ENCODE data around the gene RNF220.

RNF220 gene

DNA sequence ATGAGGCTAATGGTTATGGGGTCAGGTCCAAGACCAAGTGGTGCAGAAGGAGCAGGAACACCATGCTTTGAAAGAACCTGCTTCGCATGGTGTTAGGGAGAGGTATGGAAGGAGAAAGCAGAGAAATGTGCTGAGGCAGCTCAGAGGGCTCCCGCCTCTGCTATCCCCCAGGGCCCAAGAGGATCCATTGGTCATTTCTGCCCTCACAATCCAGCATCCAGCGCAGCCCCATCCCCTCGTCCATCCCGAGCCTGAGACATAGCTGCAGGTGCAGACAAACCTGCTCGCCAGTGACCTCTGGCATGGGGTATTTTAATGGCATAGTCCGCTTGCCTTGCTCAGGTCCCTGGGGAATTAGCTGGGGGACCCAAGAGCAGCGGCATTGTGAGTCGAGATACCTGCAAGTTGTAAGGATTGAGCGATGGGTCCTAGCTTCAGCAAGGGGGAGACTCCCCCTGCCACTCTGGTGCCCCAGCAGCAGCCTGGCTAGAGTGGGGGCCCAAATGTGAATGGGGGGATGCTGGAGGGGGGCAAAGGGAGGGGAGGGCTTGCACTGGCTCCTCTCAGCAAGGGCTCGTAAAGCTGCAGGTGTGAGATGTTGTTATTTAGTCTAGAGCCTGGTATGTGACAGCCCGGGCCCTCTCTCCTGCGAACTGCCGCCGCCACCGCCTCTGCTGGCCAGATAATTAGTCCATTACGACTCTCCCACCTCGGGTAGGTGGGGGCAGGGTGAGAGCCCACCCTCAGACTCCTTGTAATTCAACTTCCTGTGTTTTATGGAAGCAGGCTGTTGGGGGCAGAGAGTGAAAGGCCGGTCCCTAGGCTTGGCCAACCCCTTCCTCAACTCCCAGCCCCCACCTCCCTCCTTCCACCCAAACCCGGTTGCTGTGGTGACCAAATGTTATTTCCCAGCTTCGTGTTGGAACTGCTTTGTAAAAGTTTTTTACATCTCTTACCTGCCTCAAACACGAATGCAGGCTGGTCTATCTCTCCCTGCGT, 118.8 kb downstream of the RNF220 start:
- no peak for DNase-seq (ENCODE audit: low spot score)

DNA sequence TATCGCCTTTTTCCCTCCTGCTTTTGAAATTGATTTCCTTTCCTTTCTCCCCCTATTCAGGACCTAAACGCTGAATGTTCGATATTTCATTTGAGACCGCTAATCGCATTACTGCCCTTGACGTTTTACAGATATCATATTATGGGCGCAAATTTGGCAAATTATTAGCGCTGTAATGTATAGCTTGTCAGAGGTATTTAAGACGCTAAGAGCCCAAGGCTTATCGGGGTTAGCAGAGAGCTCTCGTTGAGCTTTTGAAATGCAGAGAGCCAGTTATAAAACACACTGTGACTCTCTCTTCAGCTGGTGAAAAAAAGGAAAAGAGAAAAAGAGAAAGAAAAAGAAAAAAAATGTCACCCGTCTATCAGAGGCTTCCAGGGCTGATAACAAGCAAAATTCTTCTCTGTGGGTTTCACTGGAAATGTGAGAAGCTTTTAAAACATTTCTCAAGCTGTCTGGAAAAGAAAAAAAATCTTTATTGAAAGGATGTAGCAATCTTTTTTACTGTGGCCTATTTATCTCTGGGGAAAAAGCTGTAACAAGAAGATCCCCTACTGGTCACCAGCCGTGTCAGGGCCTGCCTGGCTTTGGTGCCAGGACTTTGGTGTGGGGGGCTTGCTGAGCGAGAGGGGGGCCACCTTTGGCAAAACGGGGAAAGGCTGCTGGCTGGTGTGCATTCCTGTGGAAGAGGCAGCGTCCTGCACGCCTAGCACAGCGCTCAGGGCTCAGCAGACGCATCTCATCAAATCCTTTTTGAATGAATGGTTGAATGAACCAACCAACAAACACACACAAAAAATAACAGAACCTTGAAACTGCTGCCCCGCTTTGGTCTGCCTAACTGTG, 119.8 kb downstream of the RNF220 start:
- DNase-seq (ENCODE audit: low spot score) = no peak

DNA sequence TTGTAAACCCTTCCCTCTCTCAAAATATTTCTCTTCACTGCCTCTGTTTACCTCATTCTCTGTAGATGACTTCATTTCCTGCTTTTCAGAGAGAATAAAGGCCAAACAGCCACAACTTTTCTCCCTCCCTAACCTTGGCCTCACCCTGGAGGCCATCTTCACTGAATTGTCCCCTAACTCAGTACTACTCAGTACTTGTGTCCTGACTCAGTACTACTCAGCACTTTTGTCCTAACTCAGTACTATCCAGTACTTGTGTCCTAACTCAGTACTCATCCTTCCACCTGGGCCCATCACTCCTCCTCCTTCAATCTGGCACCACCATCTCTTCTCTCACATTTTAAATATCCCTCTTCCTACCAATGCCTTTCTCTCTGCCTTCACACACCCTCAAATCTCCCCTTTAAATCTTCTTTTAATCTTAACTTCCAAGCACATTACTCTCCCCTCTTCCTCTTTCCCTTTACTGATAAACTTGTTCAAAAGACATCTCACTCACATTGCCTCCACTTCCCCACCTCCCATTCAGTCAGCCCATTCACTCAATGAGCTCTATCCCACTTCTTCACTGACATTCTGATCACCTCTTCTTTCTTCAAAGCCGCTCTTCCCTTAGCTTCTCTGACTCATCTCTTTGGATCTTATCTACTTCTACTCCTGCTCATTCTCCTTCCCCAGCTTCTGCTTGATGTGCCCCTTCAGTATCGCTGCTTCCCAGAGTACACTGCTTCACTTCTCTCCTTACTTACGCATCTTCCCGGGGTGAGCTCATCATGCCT, 121.4 kb downstream of the RNF220 start:
- DNase-seq (ENCODE audit: low spot score) = no peak

DNA sequence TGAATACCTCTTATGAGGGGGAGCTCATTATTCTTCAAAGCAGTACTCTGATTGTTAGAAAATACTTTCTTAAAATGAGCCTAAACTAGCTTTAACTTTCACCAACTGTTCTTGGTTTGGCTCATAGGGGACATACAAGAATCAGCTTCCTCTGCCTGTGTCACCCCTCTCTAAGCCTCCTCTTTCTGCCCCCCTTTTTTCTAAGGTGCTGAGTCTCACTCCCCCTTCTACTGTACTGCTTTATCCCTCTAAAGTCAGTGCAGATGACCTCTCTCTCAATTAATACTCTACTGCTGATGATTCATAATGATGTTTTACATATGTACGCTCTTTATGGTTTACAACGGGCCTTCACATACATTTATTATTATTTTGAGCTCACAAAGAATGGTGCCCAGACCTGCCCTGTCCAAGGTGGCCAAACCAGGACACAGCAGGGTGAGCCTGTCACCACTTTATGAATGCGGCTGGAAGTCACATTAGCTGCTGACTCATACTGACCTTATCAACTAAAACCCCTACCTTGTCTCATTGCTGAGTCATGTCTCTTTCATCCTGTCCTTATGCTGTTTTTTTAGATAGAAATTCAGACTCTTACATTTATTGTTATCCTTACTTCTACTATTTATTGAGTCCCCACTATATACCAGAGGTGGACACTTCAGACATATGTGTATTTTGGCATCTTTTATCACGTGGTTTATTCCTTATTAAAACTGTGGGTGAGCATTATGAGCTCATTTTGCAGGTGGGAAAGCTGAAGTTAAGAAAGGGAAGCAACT, 126.9 kb downstream of the RNF220 start:
- peak; percentile 82 for DNase-seq (ENCODE audit: low spot score)

DNA sequence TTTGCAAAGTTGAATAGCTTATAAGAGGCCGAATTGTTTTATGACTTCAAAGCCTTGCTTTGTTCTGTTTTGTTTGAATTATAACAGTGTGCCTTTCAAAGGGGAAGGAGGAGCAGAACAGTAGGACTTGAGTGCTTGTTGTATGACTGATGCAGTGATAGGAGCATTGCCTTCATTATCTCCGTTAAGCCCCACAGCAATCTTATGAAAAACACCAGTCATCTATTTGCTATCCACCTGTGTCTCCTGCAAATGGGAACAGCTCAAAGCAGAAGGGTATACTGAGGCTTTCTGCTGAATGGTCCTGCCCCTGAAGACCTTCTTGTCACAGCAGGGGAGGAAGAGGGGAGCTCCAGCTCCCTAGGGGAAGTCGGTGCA, 127.5 kb downstream of the RNF220 start:
- no peak for DNase-seq (ENCODE audit: low spot score)

DNA sequence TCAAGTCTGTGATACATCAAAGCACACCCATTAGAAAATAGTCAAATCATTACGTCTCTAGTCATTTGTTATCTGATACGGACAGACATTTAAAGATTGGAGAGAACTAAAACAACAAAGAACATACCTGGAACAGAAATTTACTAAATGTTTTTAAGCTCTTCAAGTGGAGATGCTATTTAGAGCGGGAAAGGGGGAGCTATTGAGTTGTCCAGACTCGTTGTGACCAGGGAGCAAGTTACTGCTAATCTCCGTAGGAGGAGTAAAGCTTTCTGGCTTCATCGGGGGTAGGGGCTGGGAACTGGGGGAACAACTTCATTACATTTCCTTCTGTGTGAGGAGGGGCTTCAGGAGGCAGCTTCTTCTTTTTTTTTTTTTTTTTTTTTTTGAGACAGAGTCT, 129.7 kb downstream of the RNF220 start:
- DNase-seq (ENCODE audit: low spot score) = no peak

DNA sequence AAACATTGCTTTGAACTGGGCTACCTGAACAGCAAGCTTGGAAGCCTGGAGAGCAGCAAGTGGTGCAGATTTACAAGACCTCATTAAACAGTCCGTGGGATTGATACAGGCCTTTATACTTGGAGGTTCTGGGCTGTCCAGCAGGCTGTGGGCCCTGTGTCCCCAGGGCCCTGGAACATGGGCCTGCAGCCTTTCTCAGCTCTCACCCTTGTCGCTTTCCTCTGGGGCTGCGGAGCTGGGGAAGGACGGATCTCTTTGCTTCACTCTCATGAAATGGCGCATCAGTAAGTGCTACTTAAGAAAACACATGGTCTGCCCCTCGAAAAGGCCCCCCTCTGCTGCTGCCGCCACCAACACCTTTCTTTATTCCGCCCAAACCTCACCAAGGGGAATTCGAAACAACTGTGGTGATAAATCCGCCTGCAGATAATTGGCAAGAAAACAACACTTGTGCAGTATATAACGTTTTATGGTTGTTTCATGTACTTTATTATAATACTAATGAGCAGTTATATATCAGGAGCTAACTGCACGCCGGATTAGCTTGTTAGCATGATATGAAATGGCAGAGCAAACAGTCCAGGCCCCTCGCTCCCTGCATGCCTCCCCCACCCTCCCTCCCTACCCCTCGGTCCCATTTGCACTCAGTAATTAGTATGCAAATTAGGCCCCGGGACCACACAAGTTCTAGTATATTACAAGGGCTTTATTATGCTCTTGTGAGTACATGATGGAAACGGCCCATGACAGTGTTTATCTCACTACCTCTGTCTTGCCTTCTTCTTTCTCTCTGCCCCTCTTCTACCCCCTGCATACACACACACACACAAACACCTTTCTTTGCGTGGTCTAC, 131.5 kb downstream of the RNF220 start:
- no peak for DNase-seq (ENCODE audit: low spot score)

DNA sequence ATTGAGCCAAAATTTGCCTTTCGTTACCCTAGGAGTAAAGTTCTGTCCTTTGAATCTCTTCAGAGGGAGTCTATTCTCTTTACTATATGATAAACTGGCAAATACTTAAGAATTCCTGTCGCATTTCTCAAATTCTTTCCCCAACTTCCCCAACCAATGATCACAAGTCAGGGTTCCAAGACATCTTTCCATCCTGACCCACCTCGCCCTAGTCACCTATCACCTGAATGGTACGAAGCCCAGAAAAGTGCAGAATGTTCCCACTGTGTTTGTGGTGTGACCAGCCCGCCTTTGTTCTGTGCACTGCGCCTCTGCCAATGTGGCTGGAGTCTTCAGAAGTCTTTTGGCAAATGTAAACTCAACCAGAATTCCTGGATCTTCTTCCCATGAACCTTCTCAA, 132.5 kb downstream of the RNF220 start:
- DNase-seq (ENCODE audit: low spot score) = no peak

DNA sequence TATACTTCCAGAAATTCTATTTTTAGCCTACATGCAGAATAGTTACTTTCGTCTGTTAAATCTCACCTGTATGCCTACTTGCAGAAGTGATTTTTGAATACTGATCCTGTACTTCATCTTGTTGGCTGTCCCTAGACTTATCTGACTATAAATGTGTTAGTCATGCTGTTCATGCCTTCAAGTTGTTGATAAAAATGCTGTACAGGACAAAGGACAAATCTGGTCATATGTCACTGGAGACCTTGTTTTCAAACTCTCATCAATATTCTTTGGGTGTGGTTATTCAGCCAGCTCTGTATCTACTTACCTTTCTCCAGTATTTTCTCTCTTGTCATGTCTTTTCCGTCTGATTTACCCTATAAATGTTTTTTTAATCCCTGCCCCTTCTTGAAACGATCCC, 132.9 kb downstream of the RNF220 start:
- no peak for DNase-seq (ENCODE audit: low spot score)

DNA sequence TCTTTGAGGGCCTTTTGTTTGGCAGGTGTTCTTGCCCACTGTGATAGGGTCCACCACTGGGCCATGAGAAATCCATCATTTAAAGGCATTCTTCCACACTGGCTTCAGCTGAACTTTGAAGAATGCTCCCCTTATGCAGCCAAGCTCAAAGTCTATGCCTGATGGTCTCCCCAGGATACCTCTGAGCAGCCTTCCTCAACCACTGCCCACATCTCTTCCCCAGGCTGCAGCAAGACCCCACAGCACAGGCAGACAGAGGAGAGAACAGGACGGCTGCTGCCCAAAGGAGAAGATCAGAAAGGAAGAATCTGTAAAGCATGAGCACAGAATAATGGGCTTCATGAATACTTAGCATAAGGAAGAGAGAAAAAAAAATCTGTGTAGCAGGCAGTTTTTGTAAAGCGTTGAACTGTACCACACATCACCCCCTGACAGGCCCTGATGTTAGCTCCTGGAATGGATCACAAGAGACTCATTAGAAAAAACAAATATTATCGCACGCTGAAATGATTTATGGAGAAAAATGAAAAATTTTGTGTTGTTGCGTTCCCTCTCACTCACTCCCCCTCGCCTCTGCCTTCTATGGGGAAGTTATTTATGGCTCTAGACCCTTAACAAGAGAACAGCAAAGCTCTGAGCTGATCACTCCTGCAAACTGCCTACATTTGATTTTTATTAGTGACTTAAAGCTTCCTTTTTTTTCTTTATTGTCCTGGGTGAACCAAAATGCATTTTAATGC, 135.1 kb downstream of the RNF220 start:
- no peak for DNase-seq (ENCODE audit: low spot score)

DNA sequence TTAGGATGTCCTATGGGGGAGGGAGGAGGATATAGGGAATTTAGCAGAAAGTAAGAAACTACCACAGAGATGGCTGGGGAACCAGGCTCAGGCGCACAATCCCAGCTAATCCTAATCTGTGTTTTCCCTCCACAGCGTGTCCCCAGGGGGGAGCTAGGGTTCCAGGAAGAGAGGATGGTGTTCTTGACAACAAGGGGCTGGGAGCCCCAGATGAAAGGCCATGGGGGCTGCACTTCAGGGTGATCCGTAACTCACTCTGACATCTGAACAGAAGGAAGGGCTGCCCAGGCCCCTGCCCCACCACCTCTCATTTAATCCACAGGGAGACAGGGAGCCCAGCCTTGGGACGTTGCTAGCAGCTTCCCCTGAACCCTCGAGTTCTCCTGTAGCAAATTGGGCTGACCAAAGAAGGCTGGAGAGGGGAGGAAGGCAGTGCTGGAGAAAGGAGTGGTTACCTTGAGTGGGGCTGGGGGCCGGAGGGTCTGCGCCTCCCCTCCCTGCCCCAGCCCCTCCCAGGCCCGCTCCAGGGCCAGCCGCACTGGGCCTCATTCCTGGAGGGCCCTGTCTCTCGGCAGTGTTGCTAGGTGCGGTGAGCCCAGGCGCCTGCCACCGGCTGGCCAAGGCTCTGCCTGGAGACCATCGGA, 137.5 kb downstream of the RNF220 start:
- no peak for DNase-seq (ENCODE audit: low spot score)

DNA sequence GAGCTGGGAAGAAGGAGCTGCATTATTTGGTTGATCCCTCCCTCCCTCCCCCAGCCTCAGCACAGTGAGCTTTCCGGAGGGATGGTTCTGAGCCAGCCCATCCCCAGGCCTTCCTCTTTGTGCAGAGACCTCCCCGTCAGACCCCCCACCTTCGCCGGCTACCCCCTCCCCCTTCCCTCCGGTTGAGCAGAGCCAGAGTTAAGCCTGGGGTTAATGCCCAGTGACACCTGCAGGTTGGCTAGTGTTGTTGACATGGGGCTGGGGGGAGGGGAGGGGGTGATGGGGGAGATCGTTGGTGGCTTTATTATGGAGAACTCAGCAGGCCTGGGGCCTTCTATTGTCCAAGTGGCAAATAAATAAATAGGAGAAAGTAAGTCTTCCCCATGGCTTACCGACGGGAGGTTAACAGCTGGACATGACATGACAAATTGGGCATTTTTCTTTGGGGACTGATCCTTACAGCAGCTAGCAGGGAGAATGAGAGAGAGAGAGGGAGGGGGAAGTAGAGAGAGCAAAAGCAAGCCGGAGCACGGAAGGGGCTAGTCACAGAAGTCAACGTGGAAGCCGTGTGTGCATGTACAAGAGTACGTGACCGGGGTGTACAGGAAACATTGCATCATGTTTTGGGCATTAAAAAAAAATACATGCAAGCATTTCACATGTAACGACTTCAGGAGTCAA, 138.1 kb downstream of the RNF220 start:
- DNase-seq (ENCODE audit: low spot score) = no peak

DNA sequence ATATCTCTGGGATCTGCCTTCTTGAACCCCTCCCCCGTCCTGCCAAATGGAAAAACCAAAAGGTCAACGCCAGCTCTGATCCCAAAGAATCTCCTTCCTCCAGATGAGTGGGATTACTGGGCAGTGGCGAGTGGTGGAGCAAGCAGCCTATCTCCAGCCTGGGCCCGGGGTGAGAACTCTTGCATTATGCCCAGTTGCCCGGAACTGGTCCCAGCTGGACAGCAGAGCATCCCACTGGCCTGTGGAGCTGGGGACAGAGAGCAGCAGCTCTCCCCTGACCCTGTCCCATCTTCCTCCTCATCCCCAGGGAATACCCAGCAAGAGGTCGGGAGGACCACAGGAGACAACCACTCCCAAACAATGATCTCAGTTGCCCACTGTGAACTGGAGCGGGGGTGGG, 138.7 kb downstream of the RNF220 start:
- DNase-seq (ENCODE audit: low spot score) = no peak

DNA sequence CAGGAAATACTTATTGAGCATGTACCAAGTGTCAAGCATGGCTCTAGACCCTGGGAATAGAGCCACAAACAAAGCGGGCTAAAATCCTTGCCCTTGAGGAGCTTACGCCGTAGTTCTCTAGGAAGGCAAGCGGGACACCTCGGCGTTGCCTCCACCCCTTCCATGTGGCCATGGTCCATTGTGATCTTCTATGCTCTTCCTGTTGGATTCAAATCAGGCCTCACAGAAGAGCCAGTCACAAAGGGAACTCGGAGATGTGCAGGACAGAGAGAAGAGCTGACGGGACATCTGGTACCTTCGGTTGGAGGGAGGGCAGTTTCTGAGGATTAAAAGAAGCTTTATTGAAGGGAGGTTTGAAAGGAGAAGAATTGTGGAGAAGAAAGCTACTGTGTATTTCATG, 139.9 kb downstream of the RNF220 start:
- DNase-seq (ENCODE audit: low spot score) = no peak

DNA sequence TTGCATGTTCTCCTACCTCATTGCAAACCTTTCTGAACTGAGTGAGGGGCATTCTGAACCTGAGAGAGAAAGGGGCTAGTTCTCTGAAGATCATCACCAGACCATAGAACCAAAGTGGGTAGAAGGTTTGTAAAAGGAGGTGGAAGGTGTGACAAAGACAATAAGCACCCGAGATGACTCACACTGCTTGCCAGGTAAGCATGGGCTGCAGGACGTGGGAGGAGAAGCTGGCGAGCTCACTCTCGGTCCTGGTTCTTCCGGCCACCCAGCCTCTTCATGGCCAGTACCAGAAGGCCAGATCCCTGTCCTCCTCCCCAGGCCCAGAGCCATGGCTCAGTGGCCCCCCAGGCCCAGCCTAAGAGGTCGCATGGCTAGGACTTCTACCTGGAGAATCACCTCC, 140.9 kb downstream of the RNF220 start:
- DNase-seq (ENCODE audit: low spot score) = peak; percentile 49

DNA sequence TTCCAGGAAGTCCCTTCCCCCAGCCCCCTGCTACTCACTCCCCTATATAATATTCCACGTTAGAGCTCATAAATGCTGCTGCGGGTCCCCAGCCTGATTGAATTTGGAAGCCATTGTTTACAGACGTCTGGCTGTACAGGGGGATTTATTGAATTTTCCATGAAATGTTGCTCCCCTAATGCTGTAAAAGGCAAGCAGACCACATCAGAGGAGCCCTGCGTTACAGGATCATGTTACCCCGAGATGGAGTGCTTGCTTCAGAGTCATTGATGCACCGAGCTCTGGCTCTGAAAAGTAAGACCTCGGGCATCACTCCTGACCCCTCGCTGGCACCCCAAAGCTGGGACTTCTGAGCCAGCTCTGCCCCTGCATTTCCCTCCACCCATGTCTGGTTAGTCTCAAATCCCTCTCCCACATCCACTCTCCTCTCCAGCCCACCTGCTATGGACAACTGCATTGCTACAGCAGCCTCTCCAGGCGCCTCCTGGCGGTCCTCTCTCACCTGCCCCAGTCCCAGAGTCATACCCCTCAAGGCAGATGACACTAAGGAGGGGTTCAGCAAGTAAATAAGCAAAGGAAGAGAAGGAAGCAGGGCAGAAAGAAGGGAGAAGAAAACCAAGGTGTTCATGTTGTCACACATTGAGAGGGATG, 141.5 kb downstream of the RNF220 start:
- DNase-seq (ENCODE audit: low spot score) = no peak

DNA sequence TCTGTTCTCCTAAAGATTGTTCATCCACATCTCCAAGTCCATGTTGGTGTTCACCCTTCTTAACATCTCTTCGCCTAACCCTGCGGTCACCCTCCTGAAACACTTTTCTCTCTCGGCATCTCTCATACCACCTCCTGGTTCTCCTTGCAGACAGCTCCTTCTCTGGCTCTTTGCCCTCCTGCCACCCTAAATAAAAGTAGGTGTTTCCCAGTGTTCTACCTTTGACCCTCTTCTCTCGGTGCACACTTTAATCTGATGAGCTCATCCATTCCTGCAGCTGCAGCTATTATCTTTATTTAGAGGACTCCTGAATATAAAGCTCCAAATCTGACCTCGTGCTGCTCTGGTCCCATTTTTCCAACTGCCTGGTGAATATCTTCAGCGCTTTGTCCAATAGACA, 142.3 kb downstream of the RNF220 start:
- DNase-seq (ENCODE audit: low spot score) = no peak

DNA sequence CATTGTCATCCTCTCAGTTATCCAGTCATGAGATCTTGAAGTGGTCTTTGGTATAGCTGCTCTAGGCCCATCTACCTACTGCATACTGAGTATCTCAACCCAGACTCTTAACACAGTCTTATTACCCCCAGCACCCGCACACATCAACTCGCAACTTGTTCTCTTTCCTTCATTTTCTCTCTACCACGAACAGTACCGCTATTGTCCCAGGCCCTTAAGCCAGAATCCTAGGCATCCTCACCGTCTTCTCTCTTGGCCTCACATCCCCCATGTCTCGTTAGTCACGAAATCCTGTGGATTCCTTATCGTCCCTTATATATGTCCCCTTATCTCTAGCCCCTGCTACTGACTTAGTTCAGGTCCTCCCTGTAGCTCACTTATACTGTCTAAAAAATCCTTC, 142.8 kb downstream of the RNF220 start:
- DNase-seq (ENCODE audit: low spot score) = no peak

Measured in kidney tubule cell (primary cell).